ENCODE measurements around the gene UNC5A. TPM values are rescaled to one million over a fixed set of nuclear protein-coding genes. Genes with fewer than 3 reads are reported as not detected.

Gene UNC5A
- total RNA-seq, 6 experiments from 2014 or later = not detected

DNA sequence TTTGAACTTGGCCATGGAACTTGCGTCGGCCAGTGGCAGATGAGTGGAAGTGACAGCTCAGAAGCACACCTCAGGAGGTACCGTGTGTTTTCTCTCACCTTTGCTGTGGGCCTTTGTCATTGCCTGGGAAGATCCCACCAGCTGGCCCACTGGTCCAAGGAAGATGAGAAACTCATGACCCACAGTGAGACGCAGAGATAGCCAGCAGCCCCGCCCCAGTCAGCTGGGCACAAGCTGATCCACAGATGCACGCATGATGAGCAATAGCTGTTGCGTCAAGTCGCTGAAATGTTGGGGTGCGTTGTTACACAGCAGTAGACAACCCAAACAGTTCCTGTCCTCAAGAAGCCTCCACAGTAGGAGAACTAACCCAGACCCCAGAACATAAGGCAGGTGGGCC, 30.8 kb upstream of the UNC5A start:
- DNase-seq = no peak
- Mint-ChIP-seq H3K36me3 (ENCODE audit: low read depth) (no peaks in the 10 kb centered on the region; the same call in 1 of the 2 replicates), H3K9me3 (no peaks in the 10 kb centered on the region), H3K4me3 (no peak overlapping the region), H3K27me3 (ENCODE audit: insufficient read depth) (peaks cover 40% of the 10 kb centered on the region), H3K4me1 (ENCODE audit: low read depth) (peaks cover 12% of the 10 kb centered on the region), H3K27ac (no peak overlapping the region)
- TF ChIP-seq, protein P1, sequence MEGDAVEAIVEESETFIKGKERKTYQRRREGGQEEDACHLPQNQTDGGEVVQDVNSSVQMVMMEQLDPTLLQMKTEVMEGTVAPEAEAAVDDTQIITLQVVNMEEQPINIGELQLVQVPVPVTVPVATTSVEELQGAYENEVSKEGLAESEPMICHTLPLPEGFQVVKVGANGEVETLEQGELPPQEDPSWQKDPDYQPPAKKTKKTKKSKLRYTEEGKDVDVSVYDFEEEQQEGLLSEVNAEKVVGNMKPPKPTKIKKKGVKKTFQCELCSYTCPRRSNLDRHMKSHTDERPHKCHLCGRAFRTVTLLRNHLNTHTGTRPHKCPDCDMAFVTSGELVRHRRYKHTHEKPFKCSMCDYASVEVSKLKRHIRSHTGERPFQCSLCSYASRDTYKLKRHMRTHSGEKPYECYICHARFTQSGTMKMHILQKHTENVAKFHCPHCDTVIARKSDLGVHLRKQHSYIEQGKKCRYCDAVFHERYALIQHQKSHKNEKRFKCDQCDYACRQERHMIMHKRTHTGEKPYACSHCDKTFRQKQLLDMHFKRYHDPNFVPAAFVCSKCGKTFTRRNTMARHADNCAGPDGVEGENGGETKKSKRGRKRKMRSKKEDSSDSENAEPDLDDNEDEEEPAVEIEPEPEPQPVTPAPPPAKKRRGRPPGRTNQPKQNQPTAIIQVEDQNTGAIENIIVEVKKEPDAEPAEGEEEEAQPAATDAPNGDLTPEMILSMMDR (IDR thresholded peaks at IDR 0.05) = no peak

DNA sequence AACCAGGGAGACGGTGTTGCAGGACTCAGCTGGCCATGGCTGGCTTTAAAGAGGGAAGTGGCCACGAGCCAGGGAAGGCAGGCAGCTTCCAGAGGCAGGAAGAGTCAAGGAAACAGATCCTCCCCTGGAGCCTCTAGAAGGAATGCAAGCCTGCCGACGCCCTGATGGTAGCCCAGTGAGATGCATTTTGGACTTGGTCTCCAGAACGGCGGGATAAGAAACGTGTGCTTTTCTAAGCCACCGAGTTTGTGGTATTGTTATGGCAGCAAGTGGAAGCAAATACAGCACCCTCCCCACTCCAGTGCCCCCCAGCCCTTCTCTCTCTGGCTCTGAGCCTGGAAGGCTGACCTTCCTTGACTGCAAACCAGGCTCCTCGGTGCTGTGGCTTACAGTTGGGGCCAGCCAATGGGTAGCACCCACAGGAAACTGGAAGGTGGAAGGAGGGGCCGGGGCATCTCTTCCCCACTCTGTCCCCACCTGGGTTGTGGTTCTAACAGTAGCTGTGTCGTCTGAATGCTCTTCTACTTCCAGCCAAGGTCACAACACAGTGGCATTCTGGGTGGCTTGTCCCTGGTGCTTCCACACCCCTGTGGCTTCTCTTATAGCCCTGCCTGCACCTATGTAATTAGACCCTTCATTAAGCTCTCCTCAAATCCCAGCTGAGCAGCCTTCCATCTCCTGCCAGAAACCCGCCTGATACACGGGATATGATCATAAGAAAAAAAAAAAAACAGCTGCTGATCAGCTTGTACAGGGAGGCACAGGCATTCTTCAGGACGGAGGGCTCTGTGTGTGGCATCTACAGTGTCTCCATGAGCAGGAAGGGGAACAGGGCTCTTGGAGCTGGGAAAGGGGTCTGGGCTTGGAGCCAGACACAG, 29.9 kb upstream of the UNC5A start:
- Mint-ChIP-seq H3K36me3 (ENCODE audit: low read depth) (no peaks in the 10 kb centered on the region), H3K27me3 (ENCODE audit: insufficient read depth) (peaks cover 34% of the 10 kb centered on the region), H3K4me3 (no peak overlapping the region), H3K9me3 (no peaks in the 10 kb centered on the region), H3K27ac (no peak overlapping the region), H3K4me1 (ENCODE audit: low read depth) (peaks cover 13% of the 10 kb centered on the region)
- DNase-seq = no peak
- TF ChIP-seq, protein P1 (IDR thresholded peaks at IDR 0.05) = no peak

DNA sequence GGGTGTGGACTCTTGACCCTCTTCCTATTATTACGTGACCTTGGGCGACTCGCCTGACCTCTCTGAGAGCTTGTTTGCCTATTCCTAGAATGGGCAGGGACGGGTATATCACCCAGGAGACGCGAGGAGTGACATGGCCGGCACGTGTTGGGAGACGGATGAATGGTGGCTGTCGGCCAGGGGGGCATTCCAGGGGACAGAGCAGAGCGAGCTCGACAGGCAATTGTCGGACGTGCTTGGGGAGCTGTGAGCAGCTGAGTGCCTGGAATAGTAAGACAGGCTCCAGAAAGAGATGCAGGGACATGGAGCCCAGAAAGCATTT, 29.3 kb upstream of the UNC5A start:
- Mint-ChIP-seq H3K27me3 (ENCODE audit: insufficient read depth) (peaks cover 34% of the 10 kb centered on the region), H3K4me1 (ENCODE audit: low read depth) (peaks cover 13% of the 10 kb centered on the region), H3K4me3 (no peak overlapping the region), H3K36me3 (ENCODE audit: low read depth) (no peaks in the 10 kb centered on the region), H3K9me3 (no peaks in the 10 kb centered on the region), H3K27ac (no peak overlapping the region)
- no peak for DNase-seq
- TF ChIP-seq, protein P1 (IDR thresholded peaks at IDR 0.05) = no peak

DNA sequence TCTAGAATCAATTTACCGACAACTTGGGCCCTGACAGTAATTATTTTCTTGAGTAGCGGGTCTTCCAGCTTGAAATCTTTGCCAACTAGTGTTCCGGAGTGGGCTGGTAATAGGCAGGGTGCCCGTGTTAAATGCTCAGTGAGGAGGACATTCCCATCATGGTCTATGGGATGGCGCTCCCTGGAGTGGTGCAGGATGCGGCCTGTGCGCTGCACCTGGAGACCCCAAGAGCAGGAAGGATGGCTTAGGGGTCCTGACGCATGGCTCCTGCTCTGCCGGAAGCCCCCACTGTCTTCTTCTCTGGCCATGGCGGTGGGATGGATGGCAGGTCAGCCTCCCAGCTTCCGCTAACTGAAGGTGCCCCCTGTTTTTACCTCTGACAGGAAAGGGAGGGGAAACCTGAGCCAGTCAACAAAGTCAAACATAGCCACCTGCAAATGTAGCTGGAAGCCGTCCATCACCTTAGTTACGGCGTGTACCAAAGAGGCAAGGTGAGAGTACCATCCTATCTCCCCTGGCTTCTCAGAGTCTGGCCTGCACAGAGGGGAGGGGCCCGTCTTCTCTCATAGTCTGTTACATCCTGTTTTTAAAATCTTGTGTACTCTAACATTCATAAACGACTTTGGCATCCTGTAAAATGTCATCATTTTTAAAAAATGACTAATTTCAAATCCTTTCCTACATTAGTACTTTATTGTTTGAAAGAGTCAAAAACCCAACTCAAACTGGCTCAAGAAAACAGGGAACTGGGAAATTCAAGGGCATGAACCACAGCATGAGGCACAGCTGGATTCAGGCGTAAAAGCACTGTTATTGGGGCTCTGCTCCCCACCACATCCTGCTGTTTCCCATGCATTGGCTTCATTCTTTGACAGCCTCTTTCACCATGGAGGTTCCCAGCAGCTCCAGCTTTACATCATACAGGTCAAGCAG, 28.5 kb upstream of the UNC5A start:
- Mint-ChIP-seq H3K9me3 (no peaks in the 10 kb centered on the region), H3K27ac (no peak overlapping the region), H3K27me3 (ENCODE audit: insufficient read depth) (peaks cover 31% of the 10 kb centered on the region), H3K4me1 (ENCODE audit: low read depth) (peaks cover 13% of the 10 kb centered on the region), H3K36me3 (ENCODE audit: low read depth) (no peaks in the 10 kb centered on the region), H3K4me3 (no peak overlapping the region)
- TF ChIP-seq, protein P1 (IDR thresholded peaks at IDR 0.05) = no peak
- no peak for DNase-seq

DNA sequence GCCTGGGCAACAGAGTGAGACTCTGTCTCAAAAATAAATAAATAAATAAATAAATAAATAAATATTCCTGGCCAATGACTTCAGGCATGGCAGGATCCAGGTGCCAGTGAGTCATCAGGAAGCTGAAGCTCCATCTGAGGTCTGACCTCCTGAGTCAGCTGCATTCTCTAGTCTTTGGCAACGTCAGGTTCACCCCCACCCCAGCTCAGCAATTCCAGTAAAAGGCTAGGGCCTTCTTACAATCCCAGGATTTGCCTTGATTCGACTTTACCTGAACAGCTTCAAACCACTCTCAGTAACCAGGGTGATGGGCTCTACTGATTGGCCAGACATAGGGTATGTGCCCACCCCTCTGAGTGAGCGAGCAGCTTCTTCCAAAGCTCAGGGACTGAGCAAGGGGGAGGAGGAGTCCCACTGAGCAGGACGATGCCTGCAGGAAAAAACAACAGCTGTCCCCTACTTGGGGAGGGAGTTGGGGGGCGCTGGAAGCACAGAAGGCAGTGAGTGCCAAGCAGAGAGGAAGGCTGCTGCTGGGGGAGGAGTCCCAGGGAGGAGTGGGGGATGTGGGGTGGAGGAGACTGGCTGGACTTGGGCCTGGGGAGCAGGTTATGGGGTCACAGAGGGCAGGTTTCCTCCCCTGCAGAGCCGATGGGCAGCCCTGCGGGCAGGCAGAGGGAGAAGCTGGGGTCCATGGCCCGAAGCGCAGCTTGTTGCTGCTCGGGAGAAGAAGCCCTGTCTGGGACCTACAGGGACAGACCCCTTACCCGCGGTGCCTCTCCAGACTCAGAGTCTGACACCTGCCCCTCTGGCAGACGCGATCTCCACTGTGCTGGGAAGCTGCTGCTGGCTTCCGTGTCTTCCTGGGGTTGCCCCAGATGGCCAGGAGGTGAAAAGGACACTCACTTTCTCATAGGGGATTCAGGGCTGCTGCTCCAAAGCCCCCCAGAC, 25.9 kb upstream of the UNC5A start:
- Mint-ChIP-seq H3K27me3 (ENCODE audit: insufficient read depth) (peaks cover 29% of the 10 kb centered on the region), H3K4me3 (no peak overlapping the region), H3K4me1 (ENCODE audit: low read depth) (peaks cover 13% of the 10 kb centered on the region), H3K36me3 (ENCODE audit: low read depth) (no peaks in the 10 kb centered on the region; the same call in 1 of the 2 replicates), H3K27ac (peak overlapping the region; percentile 52; the same call in 1 of the 2 replicates), H3K9me3 (no peaks in the 10 kb centered on the region)
- TF ChIP-seq, protein P1 (IDR thresholded peaks at IDR 0.05) = no peak
- DNase-seq = peak; percentile 74

All from HFFc6 (cell line).